SH-SY5Y (cell line): ENCODE data around the gene KCNG2.

Source experiments
- GATA2 ChIP-seq: IDR thresholded peaks from 2 replicates; pipeline ENCODE4 v1.6.1; 2011; ENCODE audit warnings: mild to moderate bottlenecking, low read depth, low read length
- GATA3 ChIP-seq: IDR thresholded peaks from 2 replicates; pipeline ENCODE4 v1.6.1; 2011; ENCODE audit warnings: low read depth, mild to moderate bottlenecking, low read length, moderate library complexity

GRCh38 chr18:79850731-79851130, 53.0 kb downstream of the KCNG2 start:
- TF ChIP-seq GATA2, result no peak
- no peak for TF ChIP-seq GATA3
